GM18505 (cell line): ENCODE results near the gene EPC2.
"Not testable (repeated sequence)": the region's sequence is repeated elsewhere in the genome, so short reads cannot be mapped to it uniquely, and the experiment has no call there.

ENCODE experiments used
- ATAC-seq: cut with Tn5 transposase; IDR thresholded peaks from one replicate; pipeline ENCODE4 v1.9.1; 2021; ENCODE audit not compliant: unreplicated experiment
- POLR2A ChIP-seq: IDR thresholded peaks from 4 replicates; pipeline ENCODE4 v1.6.1; 2011; ENCODE audit warnings: borderline replicate concordance; ENCODE audit not compliant: insufficient read depth, insufficient read length; ENCODE audit errors: extremely low read depth

EPC2 gene

GRCh38 chr2:148746973-148747372 lies 102.4 kb downstream of the EPC2 start:
- no peak for ATAC-seq

DNA sequence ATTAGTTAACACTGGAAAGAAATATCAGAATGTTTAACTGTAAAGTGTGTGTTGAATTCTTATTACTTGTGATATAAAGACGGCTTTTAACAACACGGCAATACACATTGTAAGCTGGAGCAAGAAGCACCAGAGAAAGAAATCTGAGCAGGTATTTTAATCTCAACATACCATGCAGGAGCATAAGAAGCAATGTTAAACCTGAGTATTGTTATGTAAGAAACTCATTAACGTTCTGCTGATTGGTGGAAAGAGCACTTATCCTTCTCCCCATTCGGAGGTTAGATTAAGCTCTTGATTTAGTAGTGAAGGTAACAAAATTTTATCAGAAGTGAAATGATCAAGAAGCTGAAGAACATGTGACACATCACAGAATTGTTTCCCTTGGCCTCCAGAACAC lies 107.4 kb downstream of the EPC2 start:
- TF ChIP-seq POLR2A: no peak
- ATAC-seq: no peak

More at GRCh38 chr2:148746973-148747372, 102.4 kb downstream of the EPC2 start:
- no peak for TF ChIP-seq POLR2A

- no peak for ATAC-seq
- TF ChIP-seq POLR2A: no peak
Observed at GRCh38 chr2:148752977-148753376, 108.4 kb downstream of the EPC2 start.

GRCh38 chr2:148754864-148755263 lies 110.3 kb downstream of the EPC2 start:
- no peak for TF ChIP-seq POLR2A
- ATAC-seq: no peak

DNA sequence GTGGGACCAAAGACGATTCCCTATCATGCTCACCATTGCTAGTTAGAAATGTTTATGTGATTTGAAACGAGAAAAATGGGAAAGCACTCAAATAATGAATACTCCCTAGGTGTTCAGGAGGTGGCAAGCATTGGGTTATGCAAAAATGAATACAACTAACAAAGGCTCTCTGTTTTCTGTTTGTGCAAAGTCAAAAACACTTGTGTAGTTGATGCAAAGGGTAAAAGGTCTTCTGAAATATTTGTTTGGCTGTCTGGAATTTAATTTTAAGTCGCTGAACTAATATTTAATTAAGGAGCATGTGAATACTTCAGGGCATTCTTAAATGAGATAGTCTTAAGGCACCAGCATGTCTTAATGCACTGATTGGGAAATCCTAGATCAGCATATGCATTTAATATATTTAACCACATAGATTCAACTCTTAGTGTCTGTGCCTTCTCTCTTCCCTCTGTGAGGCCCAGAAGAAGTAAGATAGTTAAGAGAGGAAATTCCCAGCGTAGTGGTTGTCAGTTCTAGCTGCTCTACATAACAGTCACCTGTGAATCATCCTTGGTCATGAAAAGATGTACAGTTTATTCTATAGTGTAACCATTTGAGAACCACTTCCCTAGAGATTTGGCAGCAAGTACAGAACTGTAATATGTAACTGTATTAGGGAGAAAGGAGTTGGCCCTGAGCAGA lies 111.9 kb downstream of the EPC2 start:
- TF ChIP-seq POLR2A: no peak
- ATAC-seq: no peak

GRCh38 chr2:148764815-148765214 lies 120.3 kb downstream of the EPC2 start:
- no peak for TF ChIP-seq POLR2A
- no peak for ATAC-seq

- no peak for TF ChIP-seq POLR2A
- no peak for ATAC-seq
Observed at GRCh38 chr2:148770047-148770446, 125.5 kb downstream of the EPC2 start.

- TF ChIP-seq POLR2A: no peak
- no peak for ATAC-seq
Observed at GRCh38 chr2:148781544-148781943, 137.0 kb downstream of the EPC2 start.

GRCh38 chr2:148789059-148789458 lies 144.5 kb downstream of the EPC2 start:
- TF ChIP-seq POLR2A: no peak
- ATAC-seq: no peak

DNA sequence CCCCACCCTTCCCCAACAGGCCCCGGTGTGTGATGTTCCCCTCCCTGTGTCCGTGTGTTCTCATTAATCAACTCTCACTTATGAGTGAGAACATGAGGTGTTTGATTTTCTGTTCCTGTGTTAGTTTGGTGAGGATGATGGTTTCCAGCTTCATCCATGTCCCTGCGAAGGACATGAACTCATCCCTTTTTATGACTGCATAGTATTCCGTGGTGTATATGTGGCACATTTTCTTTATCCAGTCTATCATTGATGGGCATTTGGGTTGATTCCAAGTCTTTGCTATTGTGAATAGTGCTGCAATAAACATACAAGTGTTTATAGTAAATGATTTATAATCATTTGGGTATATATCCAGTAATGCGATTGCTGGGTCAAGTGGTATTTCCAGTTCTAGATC lies 145.6 kb downstream of the EPC2 start:
- ATAC-seq: not testable (repeated sequence)

GRCh38 chr2:148794558-148794957 lies 150.0 kb downstream of the EPC2 start:
- no peak for TF ChIP-seq POLR2A
- no peak for ATAC-seq

DNA sequence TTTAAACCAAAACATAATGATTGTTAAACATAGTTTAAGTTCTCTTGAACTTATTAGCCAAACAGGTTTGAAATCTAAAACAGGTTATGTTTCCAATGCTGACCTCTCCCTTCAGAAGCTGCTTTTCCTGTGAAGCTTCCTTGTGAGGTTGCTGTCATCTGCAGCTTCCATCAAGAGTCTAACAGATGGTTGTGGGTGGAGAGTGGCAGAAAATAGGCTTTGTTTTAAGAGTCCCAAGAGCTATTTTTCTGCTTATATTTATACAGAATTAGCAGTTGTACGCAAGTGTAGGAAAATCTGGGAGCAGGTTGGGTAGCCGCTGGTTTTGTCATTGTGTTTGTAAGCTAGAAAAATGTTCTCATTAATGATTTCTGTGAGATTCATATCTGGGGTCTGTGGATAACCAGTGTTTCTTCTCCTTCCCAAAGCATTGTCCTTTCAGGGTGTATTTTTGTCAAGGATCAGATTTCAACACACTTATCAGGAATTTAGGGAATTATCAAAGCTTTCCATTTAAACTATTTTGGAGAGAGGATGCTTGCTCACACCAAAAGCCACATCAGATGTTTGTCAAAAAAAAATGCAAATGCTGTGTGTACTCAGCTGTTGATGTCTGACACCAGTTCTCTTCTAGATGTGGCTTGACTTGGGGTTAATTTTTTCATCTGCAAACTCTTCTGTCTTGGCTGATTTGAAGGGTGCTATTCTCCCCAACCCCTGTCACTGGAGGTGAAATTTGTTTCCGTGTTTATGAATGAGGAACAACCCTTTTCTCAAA lies 152.4 kb downstream of the EPC2 start:
- no peak for ATAC-seq
- no peak for TF ChIP-seq POLR2A

- no peak for ATAC-seq
Observed at GRCh38 chr2:148802448-148803220, 158.1 kb downstream of the EPC2 start.

More at GRCh38 chr2:148802448-148803220, 158.1 kb downstream of the EPC2 start:
- TF ChIP-seq POLR2A: no peak
